ENCODE measurements around the gene OCEL1. TPM values are rescaled to one million over a fixed set of nuclear protein-coding genes. Genes with fewer than 3 reads are reported as not detected.

Gene OCEL1
- total and polyA plus RNA-seq, 10 of the 15 experiments (the other 5 are each of a cell fraction or from before 2014, with no cell fraction given), result 2.8 to 18.2 (median 7.4) TPM

DNA sequence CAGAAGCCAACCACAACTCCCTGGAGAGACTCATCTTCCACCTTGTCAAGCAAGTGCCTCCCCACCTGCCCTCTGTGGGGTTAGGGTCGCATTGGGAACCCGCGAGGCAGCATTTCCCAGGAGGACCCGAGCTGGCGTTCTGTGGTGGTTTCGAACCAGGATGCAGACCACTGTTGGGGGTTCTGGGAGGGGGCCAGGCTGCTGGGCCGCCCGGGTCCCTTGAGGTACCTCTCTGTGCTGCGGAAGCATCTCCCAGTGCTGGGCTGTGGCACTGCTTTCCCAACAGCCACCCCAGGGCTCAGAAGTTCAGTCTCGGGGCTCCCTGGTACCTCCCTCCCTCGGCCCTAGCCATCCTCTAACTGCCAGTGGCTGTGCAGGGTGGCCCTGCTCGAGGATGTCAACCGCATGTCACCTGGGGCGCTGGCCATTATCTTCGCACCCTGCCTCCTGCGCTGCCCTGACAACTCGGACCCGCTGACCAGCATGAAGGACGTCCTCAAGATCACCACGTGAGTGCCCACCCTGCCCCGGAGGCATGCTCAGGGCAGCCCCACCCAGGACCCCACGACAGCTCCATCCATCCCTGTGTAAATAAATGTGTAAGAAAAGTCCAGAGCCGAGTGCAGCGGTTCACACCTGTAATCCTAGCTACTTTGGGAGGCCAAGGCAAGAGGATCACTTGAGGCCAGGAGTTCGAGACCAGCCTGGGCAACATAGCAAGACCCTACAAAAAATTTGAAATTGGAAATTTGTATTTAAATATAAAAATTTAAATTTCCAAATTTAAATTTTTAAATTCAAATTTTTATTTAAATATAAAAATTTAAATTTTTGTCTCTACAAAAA lies 19.1 kb upstream of the OCEL1 start:
- 95% methylated on average over 25 of the region's 25 CpGs for WGBS (ENCODE audit: insufficient coverage, insufficient replicate concordance, low lambda C conversion rate, missing lambda C conversion rate)
- Histone ChIP-seq H3K27me3 (replicated peaks in 1 of 2; ENCODE audit: control insufficient read depth in 2 of 2, insufficient read depth in 2 of 2, low read length in 1 of 2) (no peaks in the 10 kb centered on the region), H4K20me1 (ENCODE audit: control insufficient read depth, insufficient read depth) (no peaks in the 10 kb centered on the region), H3K4me1 (ENCODE audit: control insufficient read depth, insufficient read depth, low read length) (no peaks in the 10 kb centered on the region; the same call in 1 of the 2 replicates), H3K4me2 (ENCODE audit: control insufficient read depth, insufficient read depth) (no peak overlapping the region), H2AFZ (ENCODE audit: control insufficient read depth, low read depth, low read length) (no peak overlapping the region), H3K4me3 (no peak overlapping the region), H3K36me3 (ENCODE audit: control insufficient read depth in 2 of 2, insufficient read depth in 2 of 2, low read length in 1 of 2) (peaks cover 7 to 43% of the 10 kb centered on the region in 2 experiments; a peak in 3 of 4 replicates), H3K79me2 (ENCODE audit: control insufficient read depth, insufficient read depth, low read length) (no peaks in the 10 kb centered on the region), H3K27ac (ENCODE audit: control insufficient read depth, insufficient read depth) (no peak overlapping the region), H3K9ac (ENCODE audit: control insufficient read depth, insufficient read depth, low read length) (no peak overlapping the region), H3K9me3 (replicated peaks; ENCODE audit: control insufficient read depth, insufficient read depth, low read length) (no peaks in the 10 kb centered on the region)
- SMC1A ChIA-PET (ENCODE audit: uncharacterized antibody, unreplicated experiment), result interaction anchor here (0.6 kb wide), 1 partner anchor 18 kb away, joined by 4 read pairs; no protein-coding TSS in a partner anchor
- BruUV-seq (replicated peaks), result no TSS peak
- POLR2A ChIA-PET, result no interaction called here
- TF ChIP-seq TCF3 (IDR thresholded peaks at IDR 0.05; ENCODE audit: borderline replicate concordance, insufficient read depth, low read depth, low read length) (no peak), KDM1A (IDR thresholded peaks at IDR 0.05; ENCODE audit: borderline replicate concordance) (no peak), IKZF1 (conservative IDR thresholded peaks at IDR 0.05) (no peak), MTA3 (IDR thresholded peaks at IDR 0.05; ENCODE audit: borderline replicate concordance, low read length) (no peak)
- TF ChIP-seq, protein P1, sequence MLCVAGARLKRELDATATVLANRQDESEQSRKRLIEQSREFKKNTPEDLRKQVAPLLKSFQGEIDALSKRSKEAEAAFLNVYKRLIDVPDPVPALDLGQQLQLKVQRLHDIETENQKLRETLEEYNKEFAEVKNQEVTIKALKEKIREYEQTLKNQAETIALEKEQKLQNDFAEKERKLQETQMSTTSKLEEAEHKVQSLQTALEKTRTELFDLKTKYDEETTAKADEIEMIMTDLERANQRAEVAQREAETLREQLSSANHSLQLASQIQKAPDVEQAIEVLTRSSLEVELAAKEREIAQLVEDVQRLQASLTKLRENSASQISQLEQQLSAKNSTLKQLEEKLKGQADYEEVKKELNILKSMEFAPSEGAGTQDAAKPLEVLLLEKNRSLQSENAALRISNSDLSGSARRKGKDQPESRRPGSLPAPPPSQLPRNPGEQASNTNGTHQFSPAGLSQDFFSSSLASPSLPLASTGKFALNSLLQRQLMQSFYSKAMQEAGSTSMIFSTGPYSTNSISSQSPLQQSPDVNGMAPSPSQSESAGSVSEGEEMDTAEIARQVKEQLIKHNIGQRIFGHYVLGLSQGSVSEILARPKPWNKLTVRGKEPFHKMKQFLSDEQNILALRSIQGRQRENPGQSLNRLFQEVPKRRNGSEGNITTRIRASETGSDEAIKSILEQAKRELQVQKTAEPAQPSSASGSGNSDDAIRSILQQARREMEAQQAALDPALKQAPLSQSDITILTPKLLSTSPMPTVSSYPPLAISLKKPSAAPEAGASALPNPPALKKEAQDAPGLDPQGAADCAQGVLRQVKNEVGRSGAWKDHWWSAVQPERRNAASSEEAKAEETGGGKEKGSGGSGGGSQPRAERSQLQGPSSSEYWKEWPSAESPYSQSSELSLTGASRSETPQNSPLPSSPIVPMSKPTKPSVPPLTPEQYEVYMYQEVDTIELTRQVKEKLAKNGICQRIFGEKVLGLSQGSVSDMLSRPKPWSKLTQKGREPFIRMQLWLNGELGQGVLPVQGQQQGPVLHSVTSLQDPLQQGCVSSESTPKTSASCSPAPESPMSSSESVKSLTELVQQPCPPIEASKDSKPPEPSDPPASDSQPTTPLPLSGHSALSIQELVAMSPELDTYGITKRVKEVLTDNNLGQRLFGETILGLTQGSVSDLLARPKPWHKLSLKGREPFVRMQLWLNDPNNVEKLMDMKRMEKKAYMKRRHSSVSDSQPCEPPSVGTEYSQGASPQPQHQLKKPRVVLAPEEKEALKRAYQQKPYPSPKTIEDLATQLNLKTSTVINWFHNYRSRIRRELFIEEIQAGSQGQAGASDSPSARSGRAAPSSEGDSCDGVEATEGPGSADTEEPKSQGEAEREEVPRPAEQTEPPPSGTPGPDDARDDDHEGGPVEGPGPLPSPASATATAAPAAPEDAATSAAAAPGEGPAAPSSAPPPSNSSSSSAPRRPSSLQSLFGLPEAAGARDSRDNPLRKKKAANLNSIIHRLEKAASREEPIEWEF (IDR thresholded peaks at IDR 0.05; ENCODE audit: insufficient replicate concordance, low read depth, low read length), result no peak
- TF ChIP-seq, protein P2, sequence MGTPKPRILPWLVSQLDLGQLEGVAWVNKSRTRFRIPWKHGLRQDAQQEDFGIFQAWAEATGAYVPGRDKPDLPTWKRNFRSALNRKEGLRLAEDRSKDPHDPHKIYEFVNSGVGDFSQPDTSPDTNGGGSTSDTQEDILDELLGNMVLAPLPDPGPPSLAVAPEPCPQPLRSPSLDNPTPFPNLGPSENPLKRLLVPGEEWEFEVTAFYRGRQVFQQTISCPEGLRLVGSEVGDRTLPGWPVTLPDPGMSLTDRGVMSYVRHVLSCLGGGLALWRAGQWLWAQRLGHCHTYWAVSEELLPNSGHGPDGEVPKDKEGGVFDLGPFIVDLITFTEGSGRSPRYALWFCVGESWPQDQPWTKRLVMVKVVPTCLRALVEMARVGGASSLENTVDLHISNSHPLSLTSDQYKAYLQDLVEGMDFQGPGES (IDR thresholded peaks at IDR 0.05), result no peak
- DNase-seq (ENCODE audit: low read depth, low spot score), result no peak
- in situ Hi-C loops (cut with MboI), result no loop called here
- intact Hi-C loops (cut with micrococcal nuclease; ENCODE audit: unreplicated experiment), result no loop called here
- CTCF ChIA-PET, result interaction anchor here (0.5 to 0.6 kb wide), 2 partner anchors 33 to 1487 kb away, joined by 3 read pairs; no protein-coding TSS in a partner anchor
- ATAC-seq, result no peak
- RAD21 ChIA-PET (ENCODE audit: unreplicated experiment), result interaction anchor here (1.3 kb wide), 1 partner anchor 53 kb away, joined by 3 read pairs; no protein-coding TSS in a partner anchor
- FAIRE-seq, result no peak
